IPS-15b (cell line): ENCODE results near the gene ARHGAP19.
"Not testable (repeated sequence)": the region's sequence is repeated elsewhere in the genome, so short reads cannot be mapped to it uniquely, and the experiment has no call there.

Source experiments
- H3K27me3 ChIP-seq: one replicate; pipeline ENCODE4 v1.6.1; 2013; ENCODE audit warnings: low read length; ENCODE audit not compliant: control insufficient read depth, insufficient read depth
- H3K36me3 ChIP-seq: one replicate; pipeline ENCODE4 v1.6.1; 2013; ENCODE audit warnings: low read length; ENCODE audit not compliant: control insufficient read depth, insufficient read depth
- H3K4me1 ChIP-seq: one replicate; pipeline ENCODE4 v1.6.1; 2013; ENCODE audit warnings: mild to moderate bottlenecking, low read length; ENCODE audit not compliant: control insufficient read depth, insufficient read depth
- H3K4me3 ChIP-seq: one replicate; pipeline ENCODE4 v1.5.1; 2013; ENCODE audit warnings: low read depth, low read length
- H3K9ac ChIP-seq: one replicate; pipeline ENCODE4 v1.6.1; 2013; ENCODE audit warnings: low read depth, mild to moderate bottlenecking, low read length
- H3K9me3 ChIP-seq: one replicate; pipeline ENCODE4 v1.6.1; 2013; ENCODE audit warnings: mild to moderate bottlenecking, low read length; ENCODE audit not compliant: control insufficient read depth, insufficient read depth

The ARHGAP19 gene

GRCh38 chr10:97270523-97271154 is 21.8 kb downstream of the ARHGAP19 start:
- Histone ChIP-seq H3K36me3 (no peaks in the 10 kb centered on the region), H3K9ac (no peak overlapping the region), H3K9me3 (no peaks in the 10 kb centered on the region), H3K27me3 (no peaks in the 10 kb centered on the region), H3K4me1 (peaks cover 5% of the 10 kb centered on the region), H3K4me3 (no peak overlapping the region)

- Histone ChIP-seq H3K36me3 (no peaks in the 10 kb centered on the region), H3K27me3 (no peaks in the 10 kb centered on the region), H3K9ac (no peak overlapping the region), H3K4me3 (no peak overlapping the region), H3K4me1 (peaks cover 5% of the 10 kb centered on the region), H3K9me3 (no peaks in the 10 kb centered on the region)
These were observed 24.8 kb downstream of the ARHGAP19 start for GRCh38 chr10:97267671-97268070.

GRCh38 chr10:97265095-97265494 is 27.3 kb downstream of the ARHGAP19 start:
- not testable (repeated sequence) for H3K9ac ChIP-seq, H3K27me3 ChIP-seq, H3K36me3 ChIP-seq, H3K9me3 ChIP-seq, H3K4me3 ChIP-seq, H3K4me1 ChIP-seq

- Histone ChIP-seq H3K36me3 (no peaks in the 10 kb centered on the region), H3K4me1 (peaks cover 5% of the 10 kb centered on the region)
These were observed 28.5 kb downstream of the ARHGAP19 start for GRCh38 chr10:97263971-97264370.

GRCh38 chr10:97261656-97262055 is 30.8 kb downstream of the ARHGAP19 start:
- no peaks in the 10 kb centered on the region for H3K36me3 ChIP-seq
- no peaks in the 10 kb centered on the region for H3K4me1 ChIP-seq
- no peaks in the 10 kb centered on the region for H3K27me3 ChIP-seq
- no peak overlapping the region for H3K9ac ChIP-seq
- H3K4me3 ChIP-seq = no peak overlapping the region
- no peaks in the 10 kb centered on the region for H3K9me3 ChIP-seq

More at GRCh38 chr10:97263971-97264370, 28.5 kb downstream of the ARHGAP19 start:
- Histone ChIP-seq H3K27me3 (no peaks in the 10 kb centered on the region), H3K9ac (no peak overlapping the region), H3K4me3 (no peak overlapping the region), H3K9me3 (no peaks in the 10 kb centered on the region)

GRCh38 chr10:97261183-97261582 is 31.3 kb downstream of the ARHGAP19 start:
- H3K9me3 ChIP-seq = no peaks in the 10 kb centered on the region
- no peaks in the 10 kb centered on the region for H3K27me3 ChIP-seq
- no peak overlapping the region for H3K4me3 ChIP-seq
- H3K36me3 ChIP-seq = no peaks in the 10 kb centered on the region
- H3K4me1 ChIP-seq = no peaks in the 10 kb centered on the region
- no peak overlapping the region for H3K9ac ChIP-seq

- H3K4me1 ChIP-seq = no peaks in the 10 kb centered on the region
- H3K4me3 ChIP-seq = no peak overlapping the region
- H3K9me3 ChIP-seq = no peaks in the 10 kb centered on the region
- no peaks in the 10 kb centered on the region for H3K36me3 ChIP-seq
- H3K9ac ChIP-seq = no peak overlapping the region
- H3K27me3 ChIP-seq = no peaks in the 10 kb centered on the region
These were observed 33.3 kb downstream of the ARHGAP19 start for GRCh38 chr10:97259119-97259518.

- Histone ChIP-seq H3K9me3 (no peaks in the 10 kb centered on the region), H3K27me3 (no peaks in the 10 kb centered on the region), H3K4me1 (no peaks in the 10 kb centered on the region), H3K36me3 (no peaks in the 10 kb centered on the region), H3K4me3 (no peak overlapping the region), H3K9ac (no peak overlapping the region)
These were observed 36.1 kb downstream of the ARHGAP19 start for GRCh38 chr10:97256356-97256755.

- H3K4me1 ChIP-seq = no peaks in the 10 kb centered on the region
- no peak overlapping the region for H3K9ac ChIP-seq
- no peak overlapping the region for H3K4me3 ChIP-seq
- H3K27me3 ChIP-seq = no peaks in the 10 kb centered on the region
- H3K36me3 ChIP-seq = no peaks in the 10 kb centered on the region
- H3K9me3 ChIP-seq = no peaks in the 10 kb centered on the region
These were observed 36.7 kb downstream of the ARHGAP19 start for GRCh38 chr10:97255512-97256293.

- no peaks in the 10 kb centered on the region for H3K27me3 ChIP-seq
- no peaks in the 10 kb centered on the region for H3K36me3 ChIP-seq
- H3K4me1 ChIP-seq = no peaks in the 10 kb centered on the region
- H3K9me3 ChIP-seq = no peaks in the 10 kb centered on the region
- H3K4me3 ChIP-seq = no peak overlapping the region
- no peak overlapping the region for H3K9ac ChIP-seq
These were observed 37.7 kb downstream of the ARHGAP19 start for GRCh38 chr10:97254694-97255093.

- Histone ChIP-seq H3K9ac (no peak overlapping the region), H3K4me3 (no peak overlapping the region), H3K36me3 (no peaks in the 10 kb centered on the region), H3K27me3 (no peaks in the 10 kb centered on the region), H3K9me3 (no peaks in the 10 kb centered on the region), H3K4me1 (no peaks in the 10 kb centered on the region)
These were observed 41.5 kb downstream of the ARHGAP19 start for GRCh38 chr10:97250952-97251351.

- H3K36me3 ChIP-seq = peaks cover 4% of the 10 kb centered on the region
- no peak overlapping the region for H3K9ac ChIP-seq
- H3K4me1 ChIP-seq = no peaks in the 10 kb centered on the region
- no peaks in the 10 kb centered on the region for H3K9me3 ChIP-seq
- H3K27me3 ChIP-seq = no peaks in the 10 kb centered on the region
- no peak overlapping the region for H3K4me3 ChIP-seq
These were observed 48.6 kb downstream of the ARHGAP19 start for GRCh38 chr10:97243836-97244235.
